ENCODE measurements around the gene NPR2.

NPR2 gene

DNA sequence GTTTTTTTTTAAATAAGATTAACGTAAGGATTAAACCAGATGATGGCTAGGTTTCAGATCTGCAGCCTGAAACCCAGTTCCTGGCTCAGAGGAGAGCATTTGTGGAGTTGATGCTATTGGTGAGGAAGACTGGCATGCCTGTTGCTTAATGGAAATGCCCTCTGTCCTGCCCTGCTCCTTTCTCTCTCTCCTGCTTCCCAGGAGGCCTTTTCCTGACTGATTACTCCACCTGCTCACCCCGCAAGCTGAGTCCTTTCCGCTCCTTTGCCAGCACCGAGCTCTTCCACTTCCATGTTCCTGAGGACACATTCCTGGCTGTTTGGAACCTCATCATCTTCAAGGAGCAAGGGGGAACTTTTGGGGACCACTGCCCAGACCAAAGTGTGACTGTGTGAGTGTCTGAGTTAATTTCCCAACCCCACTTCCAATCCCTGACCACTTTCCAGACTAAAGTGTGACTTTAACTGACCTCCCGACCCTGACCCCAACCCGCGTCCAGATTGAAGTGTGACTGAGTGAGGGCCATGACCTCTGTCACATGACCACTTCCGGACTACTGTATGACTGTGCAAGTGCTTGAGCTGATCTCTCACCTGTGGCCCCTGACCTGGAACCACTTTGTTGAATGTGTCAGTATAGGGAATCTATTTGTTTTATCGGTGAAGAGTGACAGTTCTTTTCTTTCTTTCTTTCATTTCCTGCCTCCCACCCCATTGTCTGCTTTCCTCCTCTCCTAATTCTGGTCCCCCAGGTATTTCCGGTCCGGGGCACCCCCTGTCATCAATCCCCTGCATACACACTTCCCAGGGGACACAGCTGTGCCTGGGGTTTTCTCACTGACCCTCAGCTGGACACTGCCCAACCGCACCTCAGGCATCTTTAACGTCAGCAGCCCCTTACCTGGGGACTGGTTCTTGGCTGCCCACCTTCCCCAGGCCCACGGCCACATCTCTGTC is 43.1 kb downstream of the NPR2 start:
- DNase-seq: no peak

DNA sequence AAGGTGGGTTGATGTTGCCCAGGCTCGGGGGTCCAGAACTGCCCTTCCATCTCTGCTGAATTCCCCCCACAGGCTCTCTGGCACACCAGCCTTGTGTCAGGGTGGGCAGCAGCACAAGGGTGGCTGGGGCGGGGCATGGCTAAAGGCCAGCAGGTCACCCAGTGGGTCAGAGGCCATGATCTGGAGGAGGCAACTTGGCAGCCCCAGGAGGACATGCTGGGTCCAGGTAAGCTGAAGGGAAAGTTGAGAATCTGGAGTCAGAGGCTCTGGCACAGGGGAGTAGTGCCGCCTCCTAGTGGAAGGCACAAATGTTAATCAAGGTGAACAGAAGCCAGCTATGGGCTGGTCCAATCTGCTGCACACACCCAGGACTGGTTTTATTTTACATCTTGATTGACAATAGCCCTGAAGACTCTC is 43.8 kb downstream of the NPR2 start:
- DNase-seq: no peak

DNA sequence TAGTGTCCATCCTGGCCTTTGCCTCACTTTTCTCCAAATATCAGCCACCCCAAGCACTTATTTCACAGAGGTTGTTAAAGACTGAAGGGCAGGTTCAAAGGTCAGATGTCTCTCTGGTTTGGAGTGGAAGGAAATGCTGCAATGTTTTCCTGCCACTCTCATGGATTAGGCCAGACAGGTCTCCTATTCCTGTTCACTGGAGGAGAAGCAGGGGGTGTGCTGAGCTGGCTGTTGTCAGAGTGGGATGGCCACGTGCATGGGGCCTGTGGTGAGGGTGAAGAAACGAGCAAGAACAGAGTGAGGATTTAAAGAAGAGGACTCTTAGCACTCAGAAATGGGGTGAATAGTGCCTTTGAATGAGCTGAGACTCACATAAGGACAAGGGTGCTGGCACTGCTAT is 44.4 kb downstream of the NPR2 start:
- no peak for DNase-seq

DNA sequence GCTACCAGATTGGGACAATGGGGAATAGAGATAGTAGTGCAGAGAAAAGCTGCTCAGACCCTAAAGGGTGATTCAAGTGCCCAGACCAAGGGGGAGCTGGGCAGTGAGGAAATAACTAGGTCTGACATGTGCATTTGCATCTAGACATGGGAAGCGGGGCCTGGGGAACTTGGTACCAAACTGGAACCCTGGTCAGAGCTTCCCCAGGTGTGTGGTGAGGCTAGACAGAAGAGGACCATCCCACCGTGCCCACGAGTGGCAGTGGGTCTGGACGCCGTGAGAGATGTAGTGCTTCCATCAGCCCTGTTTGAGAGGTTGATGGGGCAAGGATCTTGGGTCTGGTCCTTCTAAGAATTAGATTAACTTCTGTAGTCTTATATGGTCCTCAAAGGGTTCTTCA is 45.2 kb downstream of the NPR2 start:
- DNase-seq: no peak

DNA sequence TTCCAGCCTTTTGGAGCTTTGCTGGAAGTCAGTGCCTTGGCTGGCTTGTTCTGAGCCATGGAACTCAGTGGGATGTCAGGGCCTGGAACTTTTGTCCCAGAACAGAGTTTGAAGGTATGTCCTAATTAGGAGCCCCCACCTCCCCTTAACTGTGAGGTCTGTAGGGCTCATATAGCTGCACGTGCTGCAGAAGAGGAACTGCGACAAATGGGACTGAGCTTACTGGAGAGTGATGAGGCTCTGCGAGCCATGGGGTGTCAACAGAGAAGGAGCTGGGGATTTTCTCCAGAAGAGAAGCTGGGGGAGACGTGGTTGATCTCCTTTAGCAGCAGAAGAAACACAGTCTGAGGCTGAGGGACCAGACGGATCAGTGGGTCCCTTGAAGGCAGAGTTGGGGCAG is 48.5 kb downstream of the NPR2 start:
- no peak for DNase-seq

DNA sequence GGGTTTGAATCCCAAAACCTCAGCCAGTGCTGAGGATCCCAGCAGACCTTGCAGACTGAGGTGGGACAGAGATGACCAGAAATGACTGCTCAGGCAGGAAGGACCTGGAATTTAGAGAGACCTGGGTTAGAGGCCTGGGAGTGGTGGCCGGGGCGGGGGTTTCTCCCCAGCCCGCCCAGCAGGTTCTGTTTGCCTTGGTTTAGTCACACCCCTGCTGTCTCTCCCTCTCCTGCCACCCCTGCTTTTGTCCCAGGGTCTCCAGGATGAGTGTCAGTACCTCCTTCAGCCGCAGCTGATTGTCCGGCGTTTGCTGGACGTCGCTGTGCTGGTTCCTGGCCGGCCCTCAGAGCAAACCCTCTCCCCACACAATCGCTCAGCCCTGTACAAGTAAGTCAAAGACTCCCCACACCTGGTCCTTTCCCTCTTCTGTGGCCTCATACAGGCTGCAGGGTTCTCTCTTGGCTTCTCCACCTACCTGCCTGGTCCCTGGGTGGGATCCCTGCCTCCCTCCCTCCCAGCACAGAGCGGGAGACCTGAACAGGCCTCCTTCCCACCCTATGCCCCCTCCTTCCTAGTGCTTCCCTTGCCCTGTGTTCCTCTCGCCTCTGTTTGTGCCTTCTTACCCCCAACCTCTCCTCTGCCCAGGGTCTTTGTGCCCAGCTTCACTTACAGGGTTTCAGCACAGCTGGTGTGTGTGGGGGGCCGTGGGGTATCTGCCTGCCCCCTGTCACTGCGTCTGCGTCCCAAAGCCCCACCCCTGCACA is 49.7 kb downstream of the NPR2 start:
- no peak for DNase-seq

DNA sequence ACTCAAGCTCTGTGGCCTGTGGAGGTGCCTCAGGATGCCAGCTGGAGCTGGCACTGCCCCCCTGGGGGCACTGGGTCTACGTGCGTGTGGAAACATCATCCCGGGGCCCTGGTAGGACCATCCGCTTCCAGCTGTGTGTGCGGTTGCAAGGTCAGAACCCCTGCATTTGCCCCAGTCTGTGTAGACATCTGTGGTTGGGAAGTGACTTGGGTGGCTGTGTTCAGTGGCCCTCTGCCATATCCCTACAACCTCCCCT is 50.2 kb downstream of the NPR2 start:
- no peak for DNase-seq

DNA sequence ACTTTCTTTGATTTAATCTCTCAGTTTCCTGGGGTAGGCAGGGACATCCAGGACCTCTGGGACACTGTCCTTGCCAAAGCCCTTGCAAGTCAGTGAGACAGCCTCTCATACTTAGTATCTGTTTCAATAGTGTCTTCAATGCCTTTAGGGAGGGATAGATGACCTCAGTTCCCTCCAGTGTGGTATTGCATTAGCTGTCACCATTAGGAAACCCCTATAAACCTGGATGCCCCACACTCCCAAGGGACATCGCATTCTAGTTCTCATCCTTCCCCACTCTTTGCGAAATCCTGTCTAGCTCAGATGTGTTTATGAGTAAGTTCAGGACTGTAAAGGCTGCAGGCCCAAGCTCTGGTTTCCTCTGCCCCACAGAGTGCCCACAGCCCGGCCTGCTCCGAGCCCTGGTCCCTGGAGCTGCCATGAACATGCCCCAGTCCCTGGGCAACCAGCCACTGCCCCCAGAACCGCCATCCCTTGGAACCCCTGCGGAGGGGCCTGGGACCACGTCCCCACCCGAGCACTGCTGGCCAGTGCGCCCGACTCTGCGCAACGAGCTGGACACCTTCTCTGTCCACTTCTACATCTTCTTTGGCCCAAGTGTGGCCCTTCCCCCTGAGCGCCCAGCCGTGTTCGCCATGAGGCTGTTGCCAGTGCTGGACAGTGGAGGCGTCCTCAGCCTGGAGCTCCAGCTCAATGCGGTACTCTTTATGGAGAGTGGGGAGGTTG is 50.8 kb downstream of the NPR2 start:
- no peak for DNase-seq

DNA sequence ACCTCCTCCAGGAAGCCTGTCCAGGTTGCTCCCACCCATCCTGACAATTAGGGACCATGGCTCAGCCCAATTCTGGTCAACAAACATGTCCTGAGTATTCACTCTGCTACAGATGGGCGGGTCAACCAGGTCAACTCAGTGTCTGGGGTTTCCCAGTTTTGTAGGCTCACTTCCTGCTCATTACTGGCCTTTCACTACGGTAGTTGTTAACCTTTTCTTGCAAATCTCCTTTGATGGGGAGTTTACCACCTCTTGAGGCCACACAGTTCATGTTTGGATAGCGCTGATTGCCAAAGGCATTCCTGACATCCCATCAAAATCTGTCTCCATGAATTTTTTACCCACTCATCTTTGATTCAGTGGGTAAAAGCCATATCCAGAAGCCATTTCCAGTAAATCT is 51.4 kb downstream of the NPR2 start:
- DNase-seq: no peak

DNA sequence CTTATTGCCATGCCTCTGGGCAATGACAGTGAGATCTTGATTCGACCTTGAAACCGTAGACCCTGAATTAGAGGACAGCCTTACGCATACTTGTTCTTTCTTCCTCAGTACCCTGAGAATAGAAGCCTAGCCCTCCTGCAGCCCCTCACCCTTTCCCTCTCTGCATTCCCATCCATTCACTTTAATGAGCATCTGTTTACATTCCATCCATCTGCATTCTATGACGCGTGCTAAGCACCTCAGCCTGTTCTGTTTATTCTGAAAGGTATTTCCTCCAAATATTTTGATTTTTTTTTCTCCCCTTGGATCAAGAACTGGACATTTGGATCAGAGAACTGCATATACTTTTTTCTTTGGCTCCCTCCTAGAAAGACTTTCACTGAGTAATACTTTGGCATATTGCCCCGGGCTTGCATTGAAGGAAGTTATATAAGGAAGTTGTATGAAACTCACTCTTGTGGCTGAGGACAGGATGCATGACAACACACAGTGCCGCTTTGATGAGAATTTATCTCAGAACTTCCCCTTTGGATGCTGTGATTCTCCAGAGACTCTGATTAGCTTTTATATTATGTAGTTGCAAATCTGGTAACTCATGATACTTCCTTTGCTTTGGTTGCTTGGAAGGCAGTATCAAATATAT is 53.4 kb downstream of the NPR2 start:
- no peak for DNase-seq

DNA sequence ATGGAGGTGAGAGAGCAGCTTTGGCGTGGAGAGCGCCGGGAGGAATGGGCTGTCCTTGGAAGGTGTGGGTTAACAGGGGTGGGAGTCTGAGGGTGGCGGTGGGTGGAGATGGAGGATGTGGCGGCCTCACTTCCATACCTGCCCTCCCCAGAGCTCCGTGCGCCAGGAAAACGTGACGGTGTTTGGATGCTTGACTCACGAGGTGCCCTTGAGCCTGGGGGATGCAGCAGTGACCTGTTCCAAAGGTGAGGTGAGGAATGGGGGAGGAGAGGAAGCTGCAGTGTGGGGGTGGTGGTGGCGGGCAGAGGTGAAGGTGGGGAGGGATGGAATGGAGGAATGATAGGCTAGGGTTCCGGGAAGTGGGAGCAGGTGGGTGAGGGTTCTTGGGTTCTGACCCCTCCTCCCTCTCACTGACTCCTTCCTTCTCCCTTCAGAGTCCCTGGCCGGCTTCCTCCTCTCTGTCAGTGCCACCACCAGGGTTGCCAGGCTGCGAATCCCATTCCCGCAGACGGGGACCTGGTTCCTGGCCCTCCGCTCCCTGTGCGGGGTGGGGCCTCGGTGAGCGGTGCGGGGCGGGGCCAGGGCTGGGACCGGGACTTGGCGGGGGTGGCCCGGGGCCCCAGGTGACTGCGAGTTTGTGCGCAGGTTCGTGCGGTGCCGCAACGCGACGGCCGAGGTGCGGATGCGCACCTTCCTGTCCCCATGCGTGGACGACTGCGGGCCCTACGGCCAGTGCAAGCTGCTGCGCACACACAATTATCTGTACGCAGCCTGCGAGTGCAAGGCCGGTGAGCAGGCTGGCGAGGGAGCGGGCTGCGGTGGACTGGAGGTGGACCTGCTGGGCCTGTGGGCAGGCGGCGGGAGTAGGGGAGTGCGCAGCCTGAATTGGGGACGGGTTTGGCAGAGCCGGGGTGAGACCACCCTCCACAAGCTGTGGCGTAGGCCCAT is 54.7 kb downstream of the NPR2 start:
- DNase-seq: no peak

DNA sequence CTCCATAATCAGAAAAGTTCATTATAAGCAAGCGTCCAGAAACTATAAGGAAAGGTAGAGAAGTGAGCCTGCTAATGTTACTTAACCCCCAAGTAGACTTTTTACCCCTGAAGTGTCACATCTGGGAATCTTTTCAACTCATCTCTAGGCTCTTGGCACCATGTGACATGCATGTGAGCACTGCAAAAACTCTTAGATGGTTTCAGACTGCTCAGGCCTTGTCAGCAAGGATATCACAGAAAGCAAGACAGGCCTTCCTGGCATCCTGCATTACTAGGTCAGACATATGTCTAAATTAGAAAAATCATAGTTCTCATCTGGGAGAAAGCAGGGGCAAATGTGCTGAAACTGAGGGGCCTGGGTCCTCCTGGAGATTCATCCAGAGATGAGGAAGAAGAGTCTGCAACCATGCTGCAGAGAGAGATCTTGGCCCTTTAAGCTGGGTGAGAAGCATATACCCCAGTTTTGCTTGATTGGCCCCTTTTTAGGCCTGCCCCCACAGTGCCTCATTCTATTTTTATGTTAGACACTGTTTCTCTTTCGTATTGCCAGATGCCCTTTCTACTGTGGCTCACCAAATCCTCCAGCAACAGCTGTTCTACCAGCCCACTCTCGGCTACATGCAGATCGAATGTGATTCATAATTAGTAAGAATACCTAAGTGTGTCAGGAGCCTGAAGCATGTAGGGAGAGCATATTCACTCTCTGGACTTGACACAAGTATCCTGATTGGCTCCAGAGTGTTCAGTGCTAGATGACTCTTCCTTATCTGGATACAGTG is 56.6 kb downstream of the NPR2 start:
- no peak for DNase-seq

DNA sequence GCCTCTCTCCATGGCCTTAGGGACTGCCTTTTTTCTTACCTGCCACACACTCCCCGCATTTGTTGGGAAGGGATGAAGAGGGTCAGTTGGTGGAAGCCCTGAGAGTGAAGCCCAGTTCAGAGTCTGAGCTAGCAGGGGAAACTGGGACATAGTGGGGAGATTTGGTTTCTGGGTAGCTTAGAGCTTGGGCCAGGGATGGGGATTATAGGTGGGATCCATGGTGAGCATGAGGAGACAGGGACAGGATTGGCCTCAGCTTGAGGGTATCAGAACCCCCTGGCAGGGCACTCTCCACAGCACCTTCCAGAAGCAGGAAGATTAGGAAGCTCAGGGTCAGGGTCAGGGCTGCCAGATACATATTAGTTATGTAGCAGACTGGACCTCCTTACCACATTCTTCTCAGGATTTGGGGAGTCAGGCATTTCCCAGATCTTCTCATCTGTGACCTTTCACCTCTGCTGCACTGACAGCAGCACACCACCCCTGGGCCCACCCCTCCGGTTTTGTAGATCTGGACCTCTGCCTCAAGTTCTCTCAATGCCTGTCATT is 61.0 kb downstream of the NPR2 start:
- no peak for DNase-seq

DNA sequence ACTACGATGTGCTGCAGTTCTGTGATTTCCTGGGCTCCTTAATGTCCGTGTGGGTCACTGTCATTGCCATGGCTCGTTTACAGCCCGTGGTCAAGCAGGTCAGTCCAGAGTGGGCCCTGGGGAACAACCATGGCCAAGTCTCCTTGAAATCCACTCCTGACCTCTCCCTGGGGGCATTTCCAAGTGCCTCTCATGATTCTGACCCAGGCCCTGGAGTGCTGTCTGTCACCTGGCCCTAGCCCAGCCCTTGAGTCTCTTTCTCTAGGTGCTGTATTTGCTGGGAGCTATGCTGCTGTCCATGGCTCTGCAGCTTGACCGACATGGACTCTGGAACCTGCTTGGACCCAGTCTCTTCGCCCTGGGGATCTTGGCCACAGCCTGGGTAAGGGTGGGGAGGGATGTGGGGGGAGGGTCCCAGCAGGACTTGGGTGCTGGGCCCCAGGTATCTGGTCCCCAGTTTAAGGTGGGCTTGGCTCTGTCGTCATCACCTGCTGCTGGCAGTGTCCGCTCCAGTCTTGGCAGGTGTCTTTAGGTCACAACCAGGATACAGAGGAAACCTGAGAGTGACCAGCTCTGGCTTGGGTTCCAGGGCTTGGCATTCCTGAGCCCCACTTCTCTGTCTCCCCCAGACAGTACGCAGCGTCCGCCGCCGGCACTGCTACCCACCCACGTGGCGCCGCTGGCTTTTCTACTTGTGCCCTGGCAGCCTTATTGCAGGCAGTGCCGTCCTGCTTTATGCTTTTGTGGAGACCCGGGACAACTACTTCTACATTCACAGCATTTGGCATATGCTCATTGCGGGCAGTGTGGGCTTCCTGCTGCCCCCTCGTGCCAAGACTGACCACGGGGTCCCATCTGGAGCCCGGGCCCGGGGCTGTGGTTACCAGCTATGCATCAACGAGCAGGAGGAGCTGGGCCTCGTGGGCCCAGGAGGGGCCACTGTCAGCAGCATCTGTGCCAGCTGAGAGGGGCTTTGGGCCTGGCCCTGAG is 61.8 kb downstream of the NPR2 start:
- DNase-seq: no peak

DNA sequence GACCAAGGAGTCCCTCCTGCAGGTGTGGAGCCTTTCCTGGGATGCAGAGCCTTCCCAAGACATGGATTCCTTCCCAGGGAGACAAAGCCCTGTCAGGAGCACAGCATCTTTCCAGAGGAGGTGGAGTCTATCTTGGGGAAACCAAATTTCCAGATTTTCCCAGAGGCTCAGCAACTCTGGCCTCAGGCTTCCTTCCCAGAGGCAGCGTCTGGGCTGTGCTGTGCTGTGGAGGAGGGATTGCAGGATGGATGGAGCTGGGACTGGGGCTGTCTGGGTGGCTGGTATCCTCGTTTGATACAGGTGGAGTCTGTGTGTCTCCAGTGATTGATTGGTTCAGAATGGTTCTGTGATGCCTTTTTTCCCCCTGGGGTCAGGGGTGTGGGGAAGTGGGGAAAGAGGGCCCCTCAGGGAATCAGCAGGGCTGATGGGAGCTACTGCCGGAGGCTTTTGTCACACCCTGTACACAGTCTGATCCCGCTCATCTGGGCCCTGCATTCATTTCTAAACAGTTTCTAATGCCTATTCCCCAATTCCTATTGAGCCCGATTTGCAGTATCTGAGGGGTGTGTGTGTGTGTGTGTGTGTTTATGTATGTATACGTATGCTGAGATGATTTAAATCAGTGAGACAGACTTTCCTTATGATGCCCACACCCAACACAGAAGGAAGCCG is 62.8 kb downstream of the NPR2 start:
- DNase-seq: no peak

DNA sequence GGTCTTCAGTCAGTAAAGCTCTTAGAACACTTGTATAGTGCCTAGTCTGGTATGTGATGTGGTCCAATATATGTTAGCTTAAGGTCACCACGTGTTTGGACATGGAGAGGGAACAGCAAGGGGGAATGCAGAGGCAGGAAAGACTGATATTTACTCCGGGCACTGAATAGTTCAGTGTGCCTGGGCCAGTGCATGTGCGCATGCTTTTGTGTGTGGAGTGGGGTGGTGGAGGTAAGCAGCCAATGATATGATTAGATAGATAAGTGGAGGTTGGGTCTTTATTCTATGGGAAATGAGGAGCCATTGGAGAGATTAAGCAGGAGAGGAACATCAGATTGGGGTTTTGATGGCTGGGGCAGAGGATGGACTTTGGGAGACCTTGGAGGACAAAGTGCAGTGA is 64.8 kb downstream of the NPR2 start:
- DNase-seq: no peak

DNA sequence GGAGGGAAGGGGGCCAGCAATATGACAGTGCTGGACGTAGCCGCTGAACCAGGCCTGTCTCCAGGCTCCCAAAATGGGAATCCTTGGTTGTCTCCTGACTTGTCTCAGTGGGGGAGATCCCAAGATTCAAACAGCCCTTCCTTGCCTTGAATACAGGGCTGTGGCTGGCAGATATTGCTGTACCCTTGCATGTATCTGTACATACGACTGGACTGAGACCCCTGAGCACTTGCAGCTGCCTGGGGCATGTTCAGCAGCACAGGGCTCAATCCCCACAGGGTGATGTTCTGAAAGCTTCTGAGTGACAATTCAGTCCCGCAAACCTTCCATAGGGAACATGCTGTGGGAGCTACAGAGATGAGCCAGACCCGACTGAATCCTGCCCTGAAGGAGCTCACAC is 65.5 kb downstream of the NPR2 start:
- DNase-seq: no peak

DNA sequence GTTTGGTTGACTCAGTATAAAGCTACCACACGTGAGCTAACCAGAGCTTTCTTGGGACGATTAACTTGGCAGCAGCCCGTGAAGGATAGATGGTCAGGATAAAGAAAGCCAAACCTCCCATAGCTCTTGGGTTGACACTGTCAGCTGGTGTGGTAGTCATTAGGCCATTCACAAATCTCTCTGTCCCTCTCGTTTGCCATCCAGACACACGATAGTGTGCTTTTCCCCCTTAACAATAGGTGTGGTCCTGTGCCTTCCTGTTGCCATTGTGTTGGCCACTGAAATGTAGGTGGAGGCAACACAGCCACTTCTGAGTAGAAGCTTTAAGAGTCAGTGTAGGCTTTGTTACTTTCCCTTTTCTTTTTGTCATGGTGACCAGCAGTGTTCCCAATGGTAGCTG is 67.1 kb downstream of the NPR2 start:
- DNase-seq: no peak

All from NCI-H748 treated with DMSO at 0.1 percent for 48 hours (cell line).